Measurements from ENCODE around the gene ZYX.

Gene ZYX

GRCh38 chr7:143379611-143380259, 1.4 kb upstream of the ZYX start:
- H3K4me3 ChIP-seq (ENCODE audit: low read depth, low read length): peak overlapping the region; percentile 97; the same call in 1 of the 2 replicates
- DNase-seq (ENCODE audit: low read depth): no peak
- no peak for TF ChIP-seq CTCF (IDR thresholded peaks at IDR 0.05; ENCODE audit: low read depth, low read length, missing control alignments)

GRCh38 chr7:143380260-143380645, 892 bp upstream of the ZYX start:
- peak; percentile 83 for TF ChIP-seq CTCF (IDR thresholded peaks at IDR 0.05; ENCODE audit: low read depth, low read length, missing control alignments)
- peak; percentile 58 for DNase-seq (ENCODE audit: low read depth)
- peak overlapping the region; percentile 97 for H3K4me3 ChIP-seq (ENCODE audit: low read depth, low read length)

GRCh38 chr7:143381427-143382125, 431 bp downstream of the ZYX start:
- H3K4me3 ChIP-seq (ENCODE audit: low read depth, low read length): peak overlapping the region; percentile 97
- DNase-seq (ENCODE audit: low read depth): no peak
- no peak for TF ChIP-seq CTCF (IDR thresholded peaks at IDR 0.05; ENCODE audit: low read depth, low read length, missing control alignments)

GRCh38 chr7:143382126-143382790, 1.1 kb downstream of the ZYX start:
- DNase-seq (ENCODE audit: low read depth): no peak
- TF ChIP-seq CTCF (IDR thresholded peaks at IDR 0.05; ENCODE audit: low read depth, low read length, missing control alignments): no peak
- peak overlapping the region; percentile 97 for H3K4me3 ChIP-seq (ENCODE audit: low read depth, low read length)

- no peak for TF ChIP-seq CTCF (IDR thresholded peaks at IDR 0.05; ENCODE audit: low read depth, low read length, missing control alignments)
- peak overlapping the region; percentile 97 for H3K4me3 ChIP-seq (ENCODE audit: low read depth, low read length)
- no peak for DNase-seq (ENCODE audit: low read depth)
These were observed 1.9 kb downstream of the ZYX start for GRCh38 chr7:143382791-143383641.

- no peak overlapping the region for H3K4me3 ChIP-seq (ENCODE audit: low read depth, low read length)
- DNase-seq (ENCODE audit: low read depth): no peak
- TF ChIP-seq CTCF (IDR thresholded peaks at IDR 0.05; ENCODE audit: low read depth, low read length, missing control alignments): no peak
These were observed 2.5 kb downstream of the ZYX start for GRCh38 chr7:143383642-143383957.

Measured in GM12864 (cell line).